ENCODE results near the gene NOS1.

NOS1 gene

DNA sequence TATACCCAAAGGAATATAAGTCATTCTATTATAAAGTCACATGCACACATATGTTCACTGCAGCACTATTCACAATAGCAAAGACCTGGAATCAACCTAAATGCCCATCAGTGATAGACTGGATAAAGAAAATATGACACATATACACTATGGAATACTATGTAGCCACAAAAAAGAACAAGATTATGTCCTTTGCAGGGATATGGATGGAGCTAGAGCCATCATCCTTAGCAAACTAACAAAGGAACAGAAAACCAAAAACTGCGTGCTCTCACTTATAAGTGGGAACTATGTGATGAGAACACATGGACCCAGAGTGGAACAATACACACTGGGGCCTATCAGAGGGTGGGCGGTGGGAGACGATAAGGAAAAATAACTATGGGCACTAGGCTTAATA, 192.4 kb downstream of the NOS1 start:
- DNase-seq: no peak

DNA sequence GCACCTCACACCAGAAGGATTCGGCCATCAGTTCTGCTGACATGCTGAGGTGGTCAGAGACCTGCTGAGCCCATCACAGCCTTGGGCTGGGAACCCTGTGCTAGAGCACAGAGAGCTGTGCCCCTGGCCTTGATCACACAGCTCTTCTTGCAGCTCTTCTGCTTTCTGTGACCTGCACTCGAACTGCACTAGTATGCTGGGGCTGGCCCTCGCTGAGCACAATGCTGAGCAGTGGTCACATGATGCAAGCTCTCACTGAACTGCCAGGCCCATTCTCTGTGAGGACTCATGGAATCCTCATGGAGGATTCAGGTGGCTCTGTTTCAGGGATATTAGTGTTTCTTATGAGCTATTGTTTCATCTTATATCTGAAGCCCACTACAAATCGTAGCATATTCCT, 193.7 kb downstream of the NOS1 start:
- no peak for DNase-seq

DNA sequence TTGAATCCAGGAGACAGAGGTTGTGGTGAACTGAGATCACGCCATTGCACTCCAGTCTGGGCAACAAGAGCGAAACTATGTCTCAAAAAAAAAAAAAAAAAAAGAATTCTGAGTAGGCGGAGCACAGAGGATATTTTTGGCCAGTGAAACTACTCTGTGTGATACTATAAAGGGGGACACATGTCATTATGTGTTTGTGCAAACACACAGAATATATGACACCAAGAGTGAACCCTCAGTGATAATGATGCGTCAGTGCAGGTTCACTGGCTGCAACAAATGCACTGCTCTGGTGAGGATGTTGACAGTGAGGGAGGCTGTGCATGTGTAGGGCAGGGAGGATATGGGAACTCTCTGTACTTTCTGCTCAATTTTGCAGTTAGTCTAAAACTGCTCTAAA, 195.3 kb downstream of the NOS1 start:
- DNase-seq: no peak

DNA sequence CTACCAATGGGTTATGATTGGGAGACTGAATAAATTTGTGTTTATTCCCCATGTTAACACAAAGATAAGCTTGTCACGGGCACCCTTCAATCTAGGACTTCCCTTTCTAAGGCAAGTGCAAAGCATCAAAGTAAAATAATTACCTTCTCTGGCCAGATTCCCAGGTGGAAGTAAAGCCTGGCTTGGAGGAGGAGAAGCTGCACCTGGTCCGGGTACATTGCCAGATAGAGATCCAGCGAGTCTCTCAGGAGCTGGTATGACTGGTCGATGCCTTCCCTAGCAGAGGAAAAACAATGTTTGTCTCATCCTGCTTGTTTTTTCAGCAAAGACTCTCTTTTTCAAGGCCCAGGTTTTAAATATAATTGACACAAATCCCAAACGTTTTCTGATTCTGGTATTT, 196.1 kb downstream of the NOS1 start:
- DNase-seq: no peak

DNA sequence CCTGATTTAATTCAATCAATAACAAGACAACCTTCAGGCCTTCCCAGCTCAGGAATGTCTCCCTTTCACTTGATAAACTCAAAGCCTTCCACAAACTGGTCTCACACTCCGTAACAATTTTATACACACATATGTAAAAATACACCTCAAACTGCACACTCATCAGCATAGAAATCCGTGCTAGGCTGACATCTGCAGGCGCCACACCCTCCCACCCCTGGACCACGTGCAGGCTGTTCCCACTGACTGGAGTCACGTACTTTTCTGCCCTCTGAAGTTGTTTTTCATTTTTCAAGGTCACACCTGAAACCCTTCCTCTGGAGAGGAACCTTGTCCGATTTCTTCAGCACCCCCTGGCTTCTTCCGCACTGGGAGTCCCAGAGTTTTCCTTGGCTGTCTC, 198.8 kb downstream of the NOS1 start:
- DNase-seq: no peak

DNA sequence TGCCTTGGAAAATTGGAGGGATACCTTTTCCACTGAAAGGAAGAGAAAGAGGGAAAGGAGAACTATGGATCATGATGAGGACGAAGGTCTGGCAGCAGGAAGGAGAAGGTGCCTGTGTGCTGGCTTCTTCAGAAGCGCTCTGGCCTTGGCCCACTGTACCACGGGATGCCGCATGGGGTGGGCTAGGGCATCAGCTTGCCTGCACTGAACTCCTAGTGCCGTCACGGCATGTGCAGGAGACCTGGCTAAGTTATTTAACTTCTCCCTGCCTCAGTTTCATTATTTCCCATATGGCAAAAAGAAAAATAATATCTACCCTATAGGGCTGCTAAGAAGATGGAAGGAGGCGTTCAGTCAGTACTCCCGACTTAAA, 199.3 kb downstream of the NOS1 start:
- DNase-seq: no peak

DNA sequence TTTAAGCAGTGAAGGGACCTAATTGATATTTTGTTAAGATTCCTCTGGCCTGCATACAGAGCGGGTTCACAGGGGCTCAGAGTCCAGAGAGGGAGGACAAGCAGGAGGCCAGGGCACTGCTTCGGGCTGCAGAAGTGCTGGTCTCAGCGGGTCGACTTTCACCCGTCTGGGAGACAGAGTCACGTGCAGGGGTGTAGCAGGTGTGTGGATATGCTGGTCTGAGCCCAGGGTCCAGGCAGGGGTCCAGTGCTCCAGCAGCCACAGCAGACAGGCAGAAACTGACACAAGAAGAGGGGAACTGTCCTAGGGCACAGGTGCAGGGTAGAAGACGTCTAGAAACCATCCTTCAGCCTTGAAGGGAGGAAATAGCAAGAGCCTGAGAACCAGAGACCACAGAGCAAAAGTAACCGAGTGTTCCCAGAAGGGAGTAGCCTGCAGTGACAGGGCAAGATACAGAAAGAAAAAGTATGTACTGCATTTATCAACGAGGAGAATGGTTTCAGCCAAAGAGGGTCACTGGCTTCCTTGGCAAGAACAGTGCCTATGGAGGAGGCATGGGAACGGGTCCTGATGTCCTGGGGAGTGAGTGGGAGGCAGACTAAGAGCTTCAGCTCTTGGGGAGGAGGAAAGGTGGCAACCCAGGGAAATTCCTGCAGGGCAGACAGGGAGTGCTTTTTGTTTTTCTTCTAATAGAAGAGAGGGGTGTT, 199.8 kb downstream of the NOS1 start:
- DNase-seq: no peak

DNA sequence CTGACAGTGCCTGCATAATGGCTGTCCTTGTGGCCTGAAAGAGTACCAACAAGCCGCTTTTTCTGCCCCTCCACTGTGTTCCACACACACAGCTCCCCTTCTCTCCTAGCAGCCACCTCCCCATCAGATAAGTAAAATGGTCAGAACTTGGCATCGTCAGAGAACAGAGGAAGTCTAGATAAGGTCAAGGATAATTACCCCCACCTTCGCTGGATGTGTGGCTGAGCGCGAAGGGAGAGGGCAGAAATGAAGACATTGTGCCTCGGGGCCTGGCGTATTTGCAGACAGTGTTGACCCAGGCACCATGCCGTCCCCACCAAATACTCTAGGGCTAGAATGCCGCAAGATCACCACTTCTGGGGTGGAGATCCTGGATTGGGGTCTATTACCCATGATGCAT, 201.8 kb downstream of the NOS1 start:
- no peak for DNase-seq

DNA sequence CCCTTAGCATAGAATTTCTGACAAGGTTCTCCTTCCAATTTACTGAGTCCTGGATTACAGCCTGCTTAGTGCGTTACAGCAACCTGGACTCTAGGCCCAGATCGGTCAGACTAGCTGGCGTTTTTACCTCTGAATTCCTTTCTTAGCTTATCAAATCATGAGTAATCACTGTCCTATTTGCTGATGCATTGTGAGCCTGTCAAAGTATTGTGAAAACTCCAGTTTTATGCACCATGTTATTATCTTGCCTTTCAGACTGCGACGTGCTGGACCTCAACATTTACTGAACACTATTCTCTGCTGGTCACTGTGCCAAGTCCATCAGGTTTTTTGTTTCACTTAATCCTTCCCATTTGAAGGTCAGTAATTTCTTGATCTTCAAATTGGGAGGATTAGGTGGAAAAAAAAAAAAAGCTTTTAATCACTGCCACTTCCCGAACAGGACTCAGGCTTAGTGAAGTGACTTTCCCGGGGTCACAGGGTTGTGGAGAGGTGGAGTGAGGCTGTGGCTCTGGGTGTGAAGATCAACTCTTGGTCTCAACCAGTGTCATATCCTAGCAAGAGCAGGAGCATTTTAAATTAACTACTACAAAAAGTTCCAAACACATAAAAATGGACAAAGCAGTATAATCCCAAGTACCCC, 202.4 kb downstream of the NOS1 start:
- no peak for DNase-seq
